ENCODE results near the gene ZSCAN2.

ZSCAN2 gene

DNA sequence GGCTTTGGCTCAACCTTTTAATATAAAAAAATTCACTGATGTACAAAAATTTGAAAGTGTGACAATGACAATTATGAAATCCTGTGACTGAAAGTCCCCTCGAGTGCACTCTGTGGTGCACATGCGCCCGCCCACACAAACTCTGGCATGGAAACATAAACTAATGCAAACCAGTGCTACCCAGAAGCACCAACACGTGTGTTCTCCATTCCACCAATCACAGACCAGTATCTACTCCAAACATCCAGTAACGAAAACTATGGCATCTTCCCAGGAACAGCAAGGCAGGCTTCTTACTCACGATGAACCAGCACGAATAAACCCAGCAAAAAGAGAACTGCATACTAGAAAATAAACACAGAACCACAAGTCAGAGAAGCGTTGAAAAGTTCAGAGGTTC, 68.9 kb downstream of the ZSCAN2 start:
- DNase-seq (ENCODE audit: low spot score) = no peak
- in situ Hi-C loops (cut with MboI; ENCODE audit: low sequenced_read_pairs, unreplicated experiment) = no loop called here

DNA sequence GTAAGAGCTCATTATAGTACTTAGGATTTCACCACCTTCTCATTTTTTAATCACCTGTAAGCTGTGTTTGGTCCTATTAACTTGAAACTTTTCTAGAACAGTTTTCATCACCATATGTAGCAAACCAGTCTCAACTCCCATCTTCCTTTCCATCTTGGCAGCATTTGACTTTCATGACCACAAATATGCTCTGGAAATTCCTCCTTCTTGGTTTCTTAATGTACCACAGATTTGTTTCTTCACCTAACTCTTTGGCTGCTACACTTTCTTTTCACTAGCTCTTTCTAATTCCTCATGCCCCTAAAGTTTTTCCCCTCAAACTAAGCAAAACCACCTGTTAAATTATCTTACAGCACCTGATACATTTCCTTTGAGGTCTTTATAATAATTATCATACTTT, 70.4 kb downstream of the ZSCAN2 start:
- DNase-seq (ENCODE audit: low spot score) = no peak
- TF ChIP-seq, protein P1, sequence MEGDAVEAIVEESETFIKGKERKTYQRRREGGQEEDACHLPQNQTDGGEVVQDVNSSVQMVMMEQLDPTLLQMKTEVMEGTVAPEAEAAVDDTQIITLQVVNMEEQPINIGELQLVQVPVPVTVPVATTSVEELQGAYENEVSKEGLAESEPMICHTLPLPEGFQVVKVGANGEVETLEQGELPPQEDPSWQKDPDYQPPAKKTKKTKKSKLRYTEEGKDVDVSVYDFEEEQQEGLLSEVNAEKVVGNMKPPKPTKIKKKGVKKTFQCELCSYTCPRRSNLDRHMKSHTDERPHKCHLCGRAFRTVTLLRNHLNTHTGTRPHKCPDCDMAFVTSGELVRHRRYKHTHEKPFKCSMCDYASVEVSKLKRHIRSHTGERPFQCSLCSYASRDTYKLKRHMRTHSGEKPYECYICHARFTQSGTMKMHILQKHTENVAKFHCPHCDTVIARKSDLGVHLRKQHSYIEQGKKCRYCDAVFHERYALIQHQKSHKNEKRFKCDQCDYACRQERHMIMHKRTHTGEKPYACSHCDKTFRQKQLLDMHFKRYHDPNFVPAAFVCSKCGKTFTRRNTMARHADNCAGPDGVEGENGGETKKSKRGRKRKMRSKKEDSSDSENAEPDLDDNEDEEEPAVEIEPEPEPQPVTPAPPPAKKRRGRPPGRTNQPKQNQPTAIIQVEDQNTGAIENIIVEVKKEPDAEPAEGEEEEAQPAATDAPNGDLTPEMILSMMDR (IDR thresholded peaks at IDR 0.05; ENCODE audit: borderline replicate concordance, control extremely low read depth, extremely low read depth, insufficient read depth, missing control alignments) = no peak
- in situ Hi-C loops (cut with MboI; ENCODE audit: low sequenced_read_pairs, unreplicated experiment) = no loop called here

More for the DNA sequence above, 68.9 kb downstream of the ZSCAN2 start:
- TF ChIP-seq, protein P1 (IDR thresholded peaks at IDR 0.05; ENCODE audit: borderline replicate concordance, control extremely low read depth, extremely low read depth, insufficient read depth, missing control alignments) = no peak

All from GM13976 (cell line).